Left renal cortex interstitium (tissue), 4 donors: ENCODE measurements around the gene CYP2W1. TPM values are rescaled to one million over a fixed set of nuclear protein-coding genes. Genes with fewer than 3 reads are reported as not detected.

ENCODE experiments used
- polyA plus RNA-seq, 4 donors: library from polyadenylated mRNA; unstranded; fragments of 120-200 nt; gene quantifications; one replicate each; pipeline ENCODE4 v1.2.1, GENCODE V29; 2013; ENCODE audit not compliant: insufficient read length in 4 of 4

CYP2W1 gene
- polyA plus RNA-seq, 4 donors, result 1.9 to 6.1 (median 2.9) TPM

Other genes with a start within 250 kb of the CYP2W1 start
- gene SUN1, start 150.7 kb upstream of the CYP2W1 start, polyA plus RNA-seq, result 100 to 1,000 TPM; 107 to 191 (median 147) TPM
- 10 to 100 TPM; 29.7 to 67.4 (median 51.2) TPM for gene GET4, start 106.6 kb upstream of the CYP2W1 start, polyA plus RNA-seq
- 10 to 100 TPM; 11.5 to 22.3 (median 18.5) TPM for gene ADAP1, start 28.5 kb upstream of the CYP2W1 start, polyA plus RNA-seq
- 10 to 100 TPM; 10.3 to 17.0 (median 14.8) TPM for gene COX19, start 7.6 kb upstream of the CYP2W1 start, polyA plus RNA-seq
- gene GPR146, start 61.4 kb downstream of the CYP2W1 start, polyA plus RNA-seq, result 1 to 10 TPM; 1.9 to 5.5 (median 4.3) TPM
- gene GPER1, start 104.9 kb downstream of the CYP2W1 start, polyA plus RNA-seq, result 1 to 10 TPM; 5.0 to 6.9 (median 6.6) TPM
- 10 to 100 TPM; 18.6 to 25.9 (median 25.0) TPM for gene ZFAND2A, start 177.0 kb downstream of the CYP2W1 start, polyA plus RNA-seq
- 10 to 100 TPM in 3 of 4 donors, 1 to 10 TPM in 1; 6.6 to 20.2 (median 15.1) TPM for gene UNCX, start 249.7 kb downstream of the CYP2W1 start, polyA plus RNA-seq